K562 (cell line): ENCODE results near the gene ARMH3. TPM values are rescaled to one million over a fixed set of nuclear protein-coding genes. Genes with fewer than 3 reads are reported as not detected.
A peak's percentile ranks its signal among the peaks of the same experiment; 100 is the strongest.

ENCODE experiments used
- ATAC-seq: fragments of 200-7000 bp; cut with Tn5 transposase; 3 replicates; pipeline ENCODE4 v1.9.1; 2020; ENCODE audit warnings: moderate library complexity
- BruUV-seq: library from RNA; stranded (reverse); fragments of 400-500 nt; replicated peaks from 2 replicates; lab custom pipeline; 2021; lab: Mats Ljungman, UMichigan
- CTCF ChIA-PET: fragments of 300-600 bp; formaldehyde crosslinking; extraction: SDS; loops from one replicate; lab custom pipeline; 2021; ENCODE audit warnings: low intra/inter-chr PET ratio; lab: Yijun Ruan, JAX
- POLR2A ChIA-PET: fragments of 300-600, 350-650 bp; sonication (Branson Sonifier 250); formaldehyde crosslinking; extraction: SDS; loops from one replicate; lab custom pipeline; 2021; ENCODE audit warnings: antibody characterized with exemption, inconsistent platforms; lab: Yijun Ruan, JAX
- DNase-seq, 4 experiments: peaks; one replicate each; pipeline versions ENCODE4 v3.0.0 to v3.0.0-alpha.2; 2011 to 2018; ENCODE audit warnings: low spot score in 3 of 4, mixed read lengths in 3 of 4; ENCODE audit errors: extremely low read depth in 1 of 4
- FAIRE-seq: peaks from 2 replicates; lab custom pipeline; 2011; peaks lifted over from hg19 to GRCh38; lab: Jason Lieb, UNC
- H2AFZ ChIP-seq: 2 replicates; pipeline ENCODE4 v1.6.0; 2011; ENCODE audit warnings: low read depth, low read length, control low read depth, inconsistent platforms
- H3K27ac ChIP-seq: fragments of 200-600 bp; 3 replicates; pipeline ENCODE4 v1.8.0; 2011; ENCODE audit warnings: low read depth, mild to moderate bottlenecking, control low read depth, inconsistent platforms, low read length, moderate library complexity, mixed read lengths; ENCODE audit errors: extremely low read depth
- H3K27me3 ChIP-seq, 2 experiments: fragments of 300-600 bp in 1 of 2; 2 replicates in 1 of 2; 3 replicates in 1 of 2; pipeline versions ENCODE4 v1.6.0 to v1.8.0; 2011; ENCODE audit warnings: inconsistent platforms in 2 of 2, low read length in 2 of 2, mild to moderate bottlenecking in 1 of 2, mixed read lengths in 1 of 2, moderate library complexity in 1 of 2; ENCODE audit not compliant: control insufficient read depth in 2 of 2, insufficient read depth in 2 of 2
- H3K36me3 ChIP-seq: fragments of 300-600 bp; 3 replicates; pipeline ENCODE4 v1.8.0; 2011; ENCODE audit warnings: mild to moderate bottlenecking, low read length, inconsistent platforms; ENCODE audit not compliant: control insufficient read depth, insufficient read depth
- H3K4me1 ChIP-seq, 2 experiments: fragments of 200-600 bp in 1 of 2; replicated peaks in 1 of 2; 2 replicates in 1 of 2; 3 replicates in 1 of 2; pipeline versions ENCODE4 v1.5.1 to v1.8.0; 2011; ENCODE audit warnings: inconsistent platforms in 2 of 2, low read length in 2 of 2, mild to moderate bottlenecking in 1 of 2, mixed read lengths in 1 of 2, moderate library complexity in 1 of 2; ENCODE audit not compliant: control insufficient read depth in 2 of 2, insufficient read depth in 2 of 2
- H3K4me2 ChIP-seq: 2 replicates; pipeline ENCODE4 v1.6.1; 2011; ENCODE audit warnings: low read length, control low read depth, inconsistent platforms, mixed read lengths; ENCODE audit not compliant: insufficient read depth
- H3K4me3 ChIP-seq: fragments of 200-600 bp; sonication (generic), shearing (Covaris generic); 2 replicates; pipeline ENCODE4 v1.5.1; 2016; ENCODE audit warnings: control low read depth, inconsistent platforms
- H3K79me2 ChIP-seq: fragments of 200-600 bp; 3 replicates; pipeline ENCODE4 v1.8.0; 2011; ENCODE audit warnings: low read length, inconsistent platforms; ENCODE audit not compliant: control insufficient read depth, insufficient read depth
- H3K9ac ChIP-seq, 2 experiments: 2 replicates each; pipeline versions ENCODE4 v1.6.0 to v1.6.1; 2011; ENCODE audit warnings: low read depth in 2 of 2, low read length in 2 of 2, control low read depth in 1 of 2, inconsistent platforms in 1 of 2, mild to moderate bottlenecking in 1 of 2, mixed read lengths in 1 of 2; ENCODE audit not compliant: insufficient read depth in 1 of 2
- H3K9me1 ChIP-seq: one replicate; pipeline ENCODE4 v1.6.0; 2011; ENCODE audit warnings: inconsistent platforms, mild to moderate bottlenecking, low read length, moderate library complexity; ENCODE audit not compliant: control insufficient read depth, insufficient read depth
- H3K9me3 ChIP-seq: replicated peaks from 2 replicates; pipeline ENCODE4 v1.5.1; 2011; ENCODE audit warnings: low read depth, low read length, inconsistent platforms; ENCODE audit not compliant: control insufficient read depth, insufficient read depth
- H4K20me1 ChIP-seq: replicated peaks from 2 replicates; pipeline ENCODE4 v1.6.1; 2011; ENCODE audit warnings: low read length, inconsistent platforms, mixed read lengths; ENCODE audit not compliant: control insufficient read depth, insufficient read depth
- BCOR ChIP-seq: fragments of 450-650 bp; IDR thresholded peaks from 2 replicates; pipeline ENCODE4 v1.6.1; 2016
- BDP1 ChIP-seq: IDR thresholded peaks from 3 replicates; pipeline ENCODE4 v1.6.1; 2011; ENCODE audit not compliant: insufficient read length, insufficient read depth
- CC2D1A ChIP-seq: fragments of 450-650 bp; IDR thresholded peaks from 2 replicates; pipeline ENCODE4 v1.6.1; 2017; ENCODE audit warnings: mild to moderate bottlenecking
- EWSR1 ChIP-seq: fragments of 450-650 bp; IDR thresholded peaks from 2 replicates; pipeline ENCODE4 v1.6.1; 2018; ENCODE audit warnings: borderline replicate concordance, mild to moderate bottlenecking, low read depth, moderate library complexity; ENCODE audit not compliant: partially characterized antibody
- GABPB2 ChIP-seq: fragments of 250-450 bp; sonication (Bioruptor Pico); conservative IDR thresholded peaks from 2 replicates; pipeline ENCODE4 v1.5.1; 2021; ENCODE audit warnings: mild to moderate bottlenecking
- HDAC3 ChIP-seq: fragments of 450-650 bp; IDR thresholded peaks from 2 replicates; pipeline ENCODE4 v1.6.1; 2018; ENCODE audit warnings: borderline replicate concordance, mild to moderate bottlenecking, moderate library complexity; ENCODE audit not compliant: partially characterized antibody
- NCOR1 ChIP-seq: fragments of 450-650 bp; IDR thresholded peaks from 2 replicates; pipeline ENCODE4 v1.6.1; 2016; ENCODE audit warnings: mild to moderate bottlenecking, moderate library complexity
- RBM25 ChIP-seq: fragments of 200-400 bp; formaldehyde crosslinking; IDR thresholded peaks from 2 replicates; pipeline ENCODE4 v1.6.1; 2018; ENCODE audit warnings: low read length, low read depth, moderate library complexity; ENCODE audit not compliant: severe bottlenecking
- RHOXF2B ChIP-seq: fragments of 250-450 bp; sonication (Bioruptor Pico); conservative IDR thresholded peaks from 2 replicates; pipeline ENCODE4 v1.5.1; 2021
- TBP ChIP-seq: optimal IDR thresholded peaks from 2 replicates; pipeline ENCODE3; 2011; ENCODE audit warnings: low read depth, low read length, improper control_type of control experiment
- in situ Hi-C: fragments of 300-500 bp; cut with MboI; formaldehyde crosslinking; loops from 4 replicates; pipeline ENCODE4 v1.15.0; 2018; ENCODE audit warnings: inconsistent platforms, mixed read lengths
- intact Hi-C: fragments of 100-400 bp; cut with micrococcal nuclease; formaldehyde crosslinking; loops from 2 replicates; pipeline ENCODE4 v1.14.2; 2022
- polyA plus RNA-seq, 8 experiments: library from polyadenylated mRNA; depleted of rRNA in 4 of 8; stranded (reverse) in 5 of 8; unstranded in 3 of 8; fragments of >200 nt; fragmentation: Nextera tagmentation in 2 of 8; fragmentation: Illumina TruSeq in 1 of 8; extraction: Ambion mirVana in 2 of 8; extraction: Trizol in 1 of 8; gene quantifications; 2 replicates each; pipeline versions ENCODE4 v1.2.1 to v1.2.3, GENCODE V29; 2011 to 2014; ENCODE audit warnings: inconsistent platforms in 1 of 8, missing spikeins in 1 of 8
- total RNA-seq, 7 experiments: library from RNA; depleted of rRNA in 6 of 7; stranded (reverse); fragments of >200 nt in 6 of 7; fragmentation: Illumina TruSeq in 2 of 7; extraction: Trizol in 2 of 7; gene quantifications; 2 replicates each; pipeline versions ENCODE4 v1.2.1 to v1.2.3, GENCODE V29; 2011 to 2021; ENCODE audit warnings: low replicate concordance in 1 of 7

ARMH3 gene
- total and polyA plus RNA-seq, 9 of the 15 experiments (the other 6 are each of a cell fraction or from before 2014, with no cell fraction given), result 0.29 to 0.73 TPM; not detected in 7

- TF ChIP-seq HDAC3, result no peak
These were observed 8.5 kb upstream of the ARMH3 start (continued) for GRCh38 chr10:102064503-102064867.

- no peak overlapping the region for H2AFZ ChIP-seq
- POLR2A ChIA-PET, result interaction anchor here (1.1 to 1.4 kb wide), 3 partner anchors 23 to 241 kb away, joined by 3 read pairs; partner anchors contain the start of gene OGA
- H3K4me1 ChIP-seq, result peaks cover 12 to 24% of the 10 kb centered on the region in 2 experiments; a peak in 4 of 5 replicates
- FAIRE-seq (no peak), DNase-seq (no peak), ATAC-seq (no peak)
- no peaks in the 10 kb centered on the region for H3K9me1 ChIP-seq
- in situ Hi-C loops (no loop called here), intact Hi-C loops (loop anchor here (5.0 to 10.0 kb wide), 2 partner anchors 218 to 995 kb away; partner anchors contain the start of genes KAZALD1 and KCNIP2)
- H3K36me3 ChIP-seq, result no peaks in the 10 kb centered on the region
- H3K27me3 ChIP-seq, result no peaks in the 10 kb centered on the region
- BruUV-seq, result no TSS peak
- no peaks in the 10 kb centered on the region for H3K9me3 ChIP-seq
- H3K27ac ChIP-seq, result no peak overlapping the region
- H3K4me2 ChIP-seq, result no peak overlapping the region
- CTCF ChIA-PET, result no interaction called here
- H3K79me2 ChIP-seq, result peaks cover 9% of the 10 kb centered on the region
- TF ChIP-seq EWSR1, result no peak
- TF ChIP-seq CC2D1A, result no peak
- TF ChIP-seq NCOR1, result no peak
- no peak for TF ChIP-seq RHOXF2B (CRISPR knock-in tag)
- TF ChIP-seq RBM25, result peak; percentile 73
- TF ChIP-seq BCOR, result peak; percentile 62
- no peak for TF ChIP-seq BDP1
- TF ChIP-seq GABPB2 (CRISPR knock-in tag), result no peak
- no peak for TF ChIP-seq TBP
- no peaks in the 10 kb centered on the region for H4K20me1 ChIP-seq
- no peak overlapping the region for H3K4me3 ChIP-seq
- no peak overlapping the region for H3K9ac ChIP-seq
These were observed 4.0 kb upstream of the ARMH3 start for GRCh38 chr10:102059987-102060386.
